Measurements from ENCODE around the gene AEBP1. TPM values are rescaled to one million over a fixed set of nuclear protein-coding genes. Genes with fewer than 3 reads are reported as not detected.
A peak's percentile ranks its signal among the peaks of the same experiment; 100 is the strongest.

AEBP1 gene
- total and polyA plus RNA-seq, 5 experiments from 2014 or later: 2.4 to 38.5 (median 10.4) TPM

GRCh38 chr7:44110719-44111635 lies 6.8 kb downstream of the AEBP1 start:
- ATAC-seq: no peak
- no peak overlapping the region for H3K4me3 Mint-ChIP-seq
- H3K9me3 Mint-ChIP-seq: no peaks in the 10 kb centered on the region
- peak overlapping the region in 1 of 10 donors; percentile 62 for H3K27ac Mint-ChIP-seq
- H3K27me3 Mint-ChIP-seq: no peaks in the 10 kb centered on the region
- peaks cover 4 to 5% (median 5%) of the 10 kb centered on the region in 4 donors for H3K4me1 Mint-ChIP-seq
- H3K36me3 Mint-ChIP-seq: peaks cover 0 to 29% (median 13%) of the 10 kb centered on the region in 3 donors
- POLR2A ChIA-PET: interaction anchor here (0.6 to 1.0 kb wide), 2 partner anchors 26 to 66 kb away, joined by 3 read pairs; partner anchors contain the start of gene DBNL
- DNase-seq: no peak

GRCh38 chr7:44111761-44112160 lies 7.6 kb downstream of the AEBP1 start:
- POLR2A ChIA-PET: no interaction called here
- no peaks in the 10 kb centered on the region for H3K27me3 Mint-ChIP-seq

GRCh38 chr7:44112231-44112996 lies 8.3 kb downstream of the AEBP1 start:
- POLR2A ChIA-PET: no interaction called here
- Mint-ChIP-seq H3K27me3 (no peaks in the 10 kb centered on the region), H3K4me1 (peaks cover 0 to 3% (median 2%) of the 10 kb centered on the region in 4 donors), H3K9me3 (no peaks in the 10 kb centered on the region), H3K4me3 (no peak overlapping the region), H3K27ac (no peak overlapping the region), H3K36me3 (peaks cover 0 to 36% (median 13%) of the 10 kb centered on the region in 3 donors)
- DNase-seq (no peak), ATAC-seq (no peak)

More at GRCh38 chr7:44111761-44112160, 7.6 kb downstream of the AEBP1 start:
- ATAC-seq (no peak), DNase-seq (no peak)
- Mint-ChIP-seq H3K4me1 (peaks cover 0 to 3% (median 0%) of the 10 kb centered on the region in 4 donors), H3K4me3 (no peak overlapping the region), H3K36me3 (peaks cover 0 to 30% (median 13%) of the 10 kb centered on the region in 3 donors), H3K27ac (peak overlapping the region in 1 of 10 donors; percentile 75), H3K9me3 (no peaks in the 10 kb centered on the region)

DNA sequence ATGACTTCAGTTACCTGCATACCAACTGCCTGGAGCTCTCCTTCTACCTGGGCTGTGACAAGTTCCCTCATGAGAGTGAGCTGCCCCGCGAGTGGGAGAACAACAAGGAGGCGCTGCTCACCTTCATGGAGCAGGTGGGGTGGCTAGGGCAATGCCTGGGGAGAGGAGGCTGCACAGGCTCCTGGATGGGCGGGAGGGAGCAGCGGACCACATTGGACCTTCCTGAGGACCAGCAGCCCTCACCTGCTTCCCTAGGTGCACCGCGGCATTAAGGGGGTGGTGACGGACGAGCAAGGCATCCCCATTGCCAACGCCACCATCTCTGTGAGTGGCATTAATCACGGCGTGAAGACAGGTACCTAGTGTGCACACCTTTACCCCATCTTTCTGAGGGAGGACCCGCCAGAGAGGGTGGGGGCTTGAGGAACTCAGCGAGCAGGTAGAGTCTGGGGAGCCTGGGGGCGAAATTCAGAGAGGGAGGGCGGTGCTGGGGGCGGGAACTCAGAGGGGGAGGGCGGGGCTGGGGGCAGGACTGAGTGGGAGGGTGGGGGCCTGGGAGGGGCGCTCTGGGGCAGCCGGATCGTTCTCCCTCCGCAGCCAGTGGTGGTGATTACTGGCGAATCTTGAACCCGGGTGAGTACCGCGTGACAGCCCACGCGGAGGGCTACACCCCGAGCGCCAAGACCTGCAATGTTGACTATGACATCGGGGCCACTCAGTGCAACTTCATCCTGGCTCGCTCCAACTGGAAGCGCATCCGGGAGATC lies 9.0 kb downstream of the AEBP1 start:
- ATAC-seq (no peak), DNase-seq (no peak)
- H3K4me3 Mint-ChIP-seq: no peak overlapping the region
- H3K27ac Mint-ChIP-seq: no peak overlapping the region
- H3K36me3 Mint-ChIP-seq: peaks cover 0 to 40% (median 13%) of the 10 kb centered on the region in 3 donors
- H3K27me3 Mint-ChIP-seq: no peaks in the 10 kb centered on the region
- POLR2A ChIA-PET: no interaction called here
- H3K9me3 Mint-ChIP-seq: no peaks in the 10 kb centered on the region
- peaks cover 0 to 10% (median 7%) of the 10 kb centered on the region in 4 donors for H3K4me1 Mint-ChIP-seq

DNA sequence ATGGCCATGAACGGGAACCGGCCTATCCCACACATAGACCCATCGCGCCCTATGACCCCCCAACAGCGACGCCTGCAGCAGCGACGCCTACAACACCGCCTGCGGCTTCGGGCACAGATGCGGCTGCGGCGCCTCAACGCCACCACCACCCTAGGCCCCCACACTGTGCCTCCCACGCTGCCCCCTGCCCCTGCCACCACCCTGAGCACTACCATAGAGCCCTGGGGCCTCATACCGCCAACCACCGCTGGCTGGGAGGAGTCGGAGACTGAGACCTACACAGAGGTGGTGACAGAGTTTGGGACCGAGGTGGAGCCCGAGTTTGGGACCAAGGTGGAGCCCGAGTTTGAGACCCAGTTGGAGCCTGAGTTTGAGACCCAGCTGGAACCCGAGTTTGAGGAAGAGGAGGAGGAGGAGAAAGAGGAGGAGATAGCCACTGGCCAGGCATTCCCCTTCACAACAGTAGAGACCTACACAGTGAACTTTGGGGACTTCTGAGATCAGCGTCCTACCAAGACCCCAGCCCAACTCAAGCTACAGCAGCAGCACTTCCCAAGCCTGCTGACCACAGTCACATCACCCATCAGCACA lies 9.7 kb downstream of the AEBP1 start:
- DNase-seq (no peak), ATAC-seq (no peak)
- Mint-ChIP-seq H3K4me1 (peaks cover 0 to 10% (median 6%) of the 10 kb centered on the region in 4 donors), H3K27ac (peak overlapping the region in 4 of 10 donors; percentile 32 to 78 (median 51)), H3K36me3 (peaks cover 0 to 46% (median 13%) of the 10 kb centered on the region in 3 donors), H3K27me3 (no peaks in the 10 kb centered on the region), H3K4me3 (no peak overlapping the region), H3K9me3 (no peaks in the 10 kb centered on the region)
- POLR2A ChIA-PET: no interaction called here

GRCh38 chr7:44114586-44115310 lies 10.6 kb downstream of the AEBP1 start:
- Mint-ChIP-seq H3K27ac (peak overlapping the region in 1 of 10 donors; percentile 78), H3K36me3 (peaks cover 0 to 52% (median 15%) of the 10 kb centered on the region in 3 donors), H3K9me3 (no peaks in the 10 kb centered on the region), H3K4me3 (no peak overlapping the region), H3K27me3 (no peaks in the 10 kb centered on the region), H3K4me1 (peaks cover under 1 to 19% (median 9%) of the 10 kb centered on the region in 4 donors)
- ATAC-seq: no peak
- no peak for DNase-seq
- POLR2A ChIA-PET: interaction anchor here (1.8 kb wide), 1 partner anchor 9 kb away, joined by 6 read pairs; no protein-coding TSS in a partner anchor

DNA sequence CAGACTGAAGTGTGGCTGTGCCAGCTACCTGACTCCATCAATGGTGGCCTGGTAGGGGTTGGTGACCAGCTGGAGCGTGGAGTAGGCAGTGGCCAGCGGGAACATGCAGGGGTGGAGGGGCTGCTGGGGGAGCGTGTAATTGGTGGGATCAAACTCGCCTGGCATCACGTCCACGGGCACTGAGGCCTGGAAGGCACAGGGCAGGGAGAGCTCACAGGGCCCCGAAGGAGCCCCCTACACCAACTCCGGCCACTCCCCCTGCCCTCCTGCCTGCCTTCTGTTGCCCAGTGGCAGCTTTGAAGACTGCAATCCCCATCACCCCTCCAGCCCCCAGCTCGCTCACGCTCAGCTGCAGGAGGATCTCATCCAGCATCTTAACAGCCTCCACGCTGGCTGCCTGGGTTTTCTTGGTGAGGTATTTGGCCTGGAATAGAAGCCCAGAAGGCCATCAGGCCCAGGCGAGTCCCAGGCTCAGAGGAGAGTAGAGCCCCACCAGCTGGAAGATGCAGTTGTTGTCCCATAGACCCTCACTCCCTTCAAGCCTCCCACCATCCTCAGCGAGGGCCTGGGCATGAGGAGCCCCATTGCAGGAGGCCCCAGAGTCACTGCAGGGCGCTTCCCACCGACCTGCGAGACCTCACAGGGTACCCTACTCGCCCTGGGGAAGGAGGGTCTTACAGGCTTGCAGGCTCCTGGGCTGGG lies 12.1 kb downstream of the AEBP1 start:
- H3K27me3 Mint-ChIP-seq: no peaks in the 10 kb centered on the region
- POLR2A ChIA-PET: interaction anchor here (1.8 kb wide), 1 partner anchor 11 kb away, joined by 6 read pairs; no protein-coding TSS in a partner anchor
- peak overlapping the region in 1 of 10 donors; percentile 88 for H3K27ac Mint-ChIP-seq
- H3K9me3 Mint-ChIP-seq: no peaks in the 10 kb centered on the region
- DNase-seq (no peak), ATAC-seq (no peak)
- H3K4me1 Mint-ChIP-seq: peaks cover 9 to 26% (median 19%) of the 10 kb centered on the region in 4 donors
- H3K36me3 Mint-ChIP-seq: peaks cover 0 to 60% (median 15%) of the 10 kb centered on the region in 3 donors
- H3K4me3 Mint-ChIP-seq: no peak overlapping the region

DNA sequence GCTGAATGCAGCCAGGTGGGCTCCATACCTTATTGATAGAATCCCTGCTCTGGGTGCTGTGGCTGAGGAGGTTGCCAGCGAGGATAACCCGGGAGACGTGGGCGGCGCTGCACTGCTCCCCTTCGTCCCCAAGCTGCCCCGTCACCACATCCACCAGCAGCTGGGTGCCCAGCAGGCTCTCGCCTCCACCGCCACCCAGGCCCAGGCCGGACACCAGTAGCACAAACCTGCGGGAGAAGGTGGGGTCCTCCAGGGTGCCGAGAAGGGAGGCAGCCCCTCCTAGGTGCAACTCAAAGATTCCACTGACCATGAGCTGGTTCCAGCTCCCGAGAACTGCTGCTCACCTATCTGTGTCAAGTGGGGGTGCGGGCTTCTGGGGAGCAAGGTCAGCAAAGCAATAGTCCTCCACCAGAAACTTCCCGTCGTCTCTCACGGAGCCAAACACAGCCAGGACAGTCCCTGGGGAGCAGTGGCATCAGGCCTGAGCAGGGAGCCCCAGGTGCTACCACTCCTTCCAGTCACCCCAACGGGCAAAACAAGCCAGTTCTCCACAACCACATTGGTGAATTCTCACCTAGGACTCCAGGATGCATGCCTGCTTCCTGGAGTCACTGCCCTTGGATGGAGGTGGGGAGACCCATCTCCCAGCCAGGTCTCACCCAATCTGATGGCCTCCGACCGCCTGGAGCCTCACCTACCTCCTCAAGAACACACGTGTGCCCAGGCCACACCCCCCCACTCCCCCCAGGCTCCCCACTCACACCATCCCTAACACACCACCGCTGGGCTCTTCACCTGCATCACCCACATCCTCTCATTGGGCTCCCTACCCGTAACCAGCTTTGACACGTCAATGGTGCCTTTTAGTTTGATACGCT lies 12.9 kb downstream of the AEBP1 start:
- POLR2A ChIA-PET: interaction anchor here (1.8 kb wide), 1 partner anchor 11 kb away, joined by 6 read pairs; no protein-coding TSS in a partner anchor
- Mint-ChIP-seq H3K4me3 (no peak overlapping the region), H3K9me3 (no peaks in the 10 kb centered on the region), H3K27ac (peak overlapping the region in 2 of 10 donors; percentile 12 to 34), H3K36me3 (peaks cover 0 to 56% (median 9%) of the 10 kb centered on the region in 3 donors), H3K27me3 (no peaks in the 10 kb centered on the region), H3K4me1 (peaks cover 14 to 32% (median 21%) of the 10 kb centered on the region in 4 donors)
- ATAC-seq: no peak
- no peak for DNase-seq

GRCh38 chr7:44117801-44118429 lies 13.8 kb downstream of the AEBP1 start:
- Mint-ChIP-seq H3K4me3 (peak overlapping the region in 1 of 10 donors; percentile 24), H3K27ac (peak overlapping the region in 3 of 10 donors; percentile 12 to 37 (median 15)), H3K9me3 (no peaks in the 10 kb centered on the region), H3K36me3 (peaks cover 0 to 49% (median 3%) of the 10 kb centered on the region in 3 donors), H3K4me1 (peaks cover 18 to 39% (median 29%) of the 10 kb centered on the region in 4 donors), H3K27me3 (no peaks in the 10 kb centered on the region)
- no peak for DNase-seq
- ATAC-seq: no peak
- POLR2A ChIA-PET: no interaction called here

All from naive thymus-derived CD8-positive, alpha-beta T cell (primary cell).